ENCODE results near the gene KAZN. TPM values are rescaled to one million over a fixed set of nuclear protein-coding genes. Genes with fewer than 3 reads are reported as not detected.

The KAZN gene
- total and polyA plus RNA-seq, 2 of the 8 experiments (the other 6 are each of a cell fraction or from before 2014, with no cell fraction given) = 3.7 to 11.8 TPM

- ChIA-PET POLR2A (ENCODE audit: partially characterized antibody) (no interaction called here), CTCF (ENCODE audit: partially characterized antibody) (interaction anchor here (1.6 kb wide), 2 partner anchors 17 to 45 kb away, joined by 3 to 7 read pairs; no protein-coding TSS in a partner anchor)
- Histone ChIP-seq H3K9ac (replicated peaks in 1 of 4; ENCODE audit: extremely low read depth in 1 of 4, low read depth in 3 of 4, low read length in 3 of 4) (no peak overlapping the region), H3K4me3 (ENCODE audit: extremely low read depth in 1 of 4, insufficient read depth in 2 of 4, low read depth in 3 of 4, low read length in 4 of 4) (no peak overlapping the region), H3K4ac (replicated peaks; ENCODE audit: insufficient read length, low read depth, low read length) (no peak overlapping the region), H2BK5ac (ENCODE audit: low read depth, low read length) (no peak overlapping the region), H3K4me2 (ENCODE audit: insufficient read depth in 1 of 2, low read depth in 2 of 2, low read length in 2 of 2) (no peak overlapping the region), H3K36me3 (ENCODE audit: control insufficient read depth in 2 of 4, insufficient read depth in 4 of 4, low read length in 3 of 4) (no peaks in the 10 kb centered on the region), H3K23ac (ENCODE audit: insufficient read length) (no peak overlapping the region), H2BK20ac (ENCODE audit: low read length) (no peak overlapping the region), H3K27ac (ENCODE audit: low read depth, low read length) (no peak overlapping the region), H2AFZ (ENCODE audit: low read length) (no peak overlapping the region), H4K5ac (ENCODE audit: insufficient read length, low read depth, low read length) (no peak overlapping the region), H4K91ac (replicated peaks; ENCODE audit: insufficient read length, low read length) (no peak overlapping the region), H2BK120ac (replicated peaks; ENCODE audit: low read depth, low read length) (no peak overlapping the region), H3K23me2 (ENCODE audit: low read depth, low read length) (no peaks in the 10 kb centered on the region), H3K18ac (ENCODE audit: extremely low read depth, low read length) (no peak overlapping the region), H2BK12ac (ENCODE audit: low read depth, low read length) (no peak overlapping the region), H3K79me1 (ENCODE audit: low read depth, low read length) (no peaks in the 10 kb centered on the region; the same call in 1 of the 2 replicates), H3K4me1 (replicated peaks in 1 of 4; ENCODE audit: control insufficient read depth in 3 of 4, insufficient read depth in 4 of 4, low read length in 3 of 4) (peaks cover 0 to 3% (median 2%) of the 10 kb centered on the region in 4 experiments; a peak in 5 of 7 replicates), H4K8ac (ENCODE audit: extremely low read depth, insufficient read depth, low read length) (no peak overlapping the region), H3K27me3 (replicated peaks in 1 of 4; ENCODE audit: control insufficient read depth in 3 of 4, extremely low read depth in 1 of 4, insufficient read depth in 3 of 4, low read length in 3 of 4) (peaks cover 0 to 5% (median under 1%) of the 10 kb centered on the region in 4 experiments; a peak in 1 of 7 replicates), H3K9me3 (ENCODE audit: insufficient read depth in 2 of 2, low read depth in 1 of 2, low read length in 1 of 2) (0 out of 4 replicates have a peak, but pooled peaks cover 0 to 2% of the 10 kb centered on the region in 2 experiments), H2AK5ac (ENCODE audit: low read depth, low read length) (no peak overlapping the region; the same call in 1 of the 2 replicates), H2BK15ac (ENCODE audit: low read length) (no peak overlapping the region), H3K14ac (ENCODE audit: insufficient read length) (no peak overlapping the region), H3K79me2 (ENCODE audit: control insufficient read depth in 1 of 2, insufficient read depth in 2 of 2, low read length in 2 of 2) (no peaks in the 10 kb centered on the region), H4K20me1 (replicated peaks in 1 of 2; ENCODE audit: control insufficient read depth in 1 of 2, insufficient read depth in 2 of 2, low read length in 2 of 2) (no peaks in the 10 kb centered on the region), H3K56ac (replicated peaks; ENCODE audit: insufficient read length, low read depth, low read length) (no peak overlapping the region)
- TF ChIP-seq HDAC6 (IDR thresholded peaks at IDR 0.05; ENCODE audit: low read depth, low read length) = no peak
- 90% methylated on average over 2 of the region's 2 CpGs; no CpG with 5 or more reads in 1 of the 2 experiments for WGBS, 2 experiments (ENCODE audit: extremely low coverage in 1 of 2, insufficient coverage in 1 of 2, insufficient read length in 1 of 2, insufficient replicate concordance in 2 of 2, low coverage in 1 of 2, low lambda C conversion rate in 2 of 2, missing lambda C conversion rate in 1 of 2)
- DNase-seq (ENCODE audit: low read depth in 1 of 2, low spot score in 2 of 2) (no peak), FAIRE-seq (no peak)
Measured at GRCh38 chr1:15145327-15145726, 546.8 kb downstream of the KAZN start.
